Measurements from ENCODE around the gene G2E3.
A peak's percentile ranks its signal among the peaks of the same experiment; 100 is the strongest.
"Not testable (repeated sequence)": the region's sequence is repeated elsewhere in the genome, so short reads cannot be mapped to it uniquely, and the experiment has no call there.

The G2E3 gene

DNA sequence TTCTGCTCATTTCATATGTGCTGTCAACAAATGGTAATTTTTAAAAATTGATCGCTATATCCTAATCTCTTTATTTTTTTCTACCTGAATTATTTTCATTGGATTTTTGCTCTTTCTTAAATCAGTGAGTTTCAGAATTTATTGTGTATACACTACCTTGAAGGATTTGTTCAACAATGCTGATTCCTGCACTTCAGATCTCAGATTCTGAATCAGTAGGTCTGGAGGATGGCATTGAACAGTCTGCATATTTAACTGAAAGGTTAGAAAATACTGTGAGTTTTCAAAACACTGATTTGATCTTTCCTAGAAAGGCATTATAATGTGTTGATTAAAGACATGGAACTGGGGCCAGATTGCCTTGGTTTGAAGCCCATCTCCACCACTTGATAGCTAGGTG, 1.6 kb downstream of the G2E3 start:
- no peak for FAIRE-seq

DNA sequence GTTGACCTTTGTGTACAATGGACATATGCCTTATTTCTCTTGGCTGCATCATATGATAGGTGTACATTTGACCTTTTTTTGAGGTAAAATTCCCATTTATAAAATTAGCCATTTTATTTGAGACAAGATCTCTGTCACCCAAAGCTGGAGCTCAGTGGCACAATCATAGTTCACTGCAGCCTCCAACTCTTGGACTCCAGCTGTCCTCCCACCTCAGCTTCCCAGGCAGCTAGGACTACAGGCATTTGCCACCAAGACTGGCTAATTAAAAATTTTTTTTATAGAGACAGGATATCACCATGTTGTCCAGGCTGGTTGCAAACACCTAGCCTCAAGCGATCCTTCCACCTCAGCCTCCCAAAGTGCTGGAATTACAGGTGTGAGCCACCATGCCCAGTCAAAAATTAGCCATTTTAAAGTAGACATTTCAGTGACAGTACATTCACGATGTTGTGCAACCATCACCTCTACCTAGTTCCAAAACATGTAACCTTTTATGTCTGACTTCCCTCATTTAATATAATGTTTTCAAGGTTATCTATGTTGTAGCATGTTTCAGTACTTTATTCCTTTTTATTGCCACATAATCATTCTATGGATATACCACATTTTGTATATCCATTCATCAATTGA, 5.4 kb downstream of the G2E3 start:
- FAIRE-seq = no peak

DNA sequence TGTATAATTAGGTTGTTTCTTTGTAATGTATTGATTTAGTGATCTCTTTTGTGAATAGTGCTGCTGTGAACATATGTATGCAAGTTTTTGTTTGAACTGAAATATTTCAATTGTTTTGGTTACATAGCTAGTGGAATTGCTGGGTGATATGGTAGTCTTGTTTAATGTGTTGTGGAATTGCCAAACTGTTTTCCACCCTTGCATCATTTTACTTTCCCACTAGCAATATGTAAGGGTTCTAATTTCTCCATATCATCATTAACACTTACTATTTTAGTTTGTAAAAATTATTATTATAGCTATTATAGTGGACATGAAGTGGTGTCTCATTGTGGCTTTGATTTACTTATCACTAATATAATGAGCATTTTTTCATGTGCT, 5.9 kb downstream of the G2E3 start:
- no peak for FAIRE-seq

DNA sequence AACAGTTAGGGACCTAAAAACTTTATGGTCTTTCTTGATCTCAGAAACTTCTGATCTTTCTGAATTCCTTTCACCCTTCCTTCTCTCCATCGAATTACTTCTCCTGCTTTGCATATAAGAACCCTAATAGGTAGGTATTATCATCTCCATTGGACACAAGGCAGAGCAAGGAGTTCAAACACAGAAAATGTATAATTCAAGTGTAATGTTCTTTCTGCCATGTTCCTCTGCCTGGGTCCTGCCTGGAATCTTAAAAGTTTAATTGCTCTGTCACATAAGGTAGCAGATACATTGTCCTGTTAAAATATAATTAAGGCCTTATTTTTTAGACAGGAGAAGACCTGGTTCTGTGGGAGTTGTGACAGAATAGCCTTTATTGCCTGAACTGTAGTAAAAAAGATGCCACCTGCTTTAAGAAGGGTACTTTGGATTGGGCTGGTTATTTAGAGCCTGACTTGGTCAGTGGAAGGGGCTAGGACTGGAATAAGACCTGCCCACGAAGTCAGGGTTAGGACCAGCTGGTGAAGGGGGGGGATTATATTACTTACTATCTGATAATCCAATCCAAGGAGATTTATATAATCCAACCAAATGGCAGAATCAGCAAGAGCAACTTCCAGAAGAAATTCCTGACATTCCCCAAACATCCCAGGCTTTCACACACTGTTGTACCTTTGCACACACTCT, 10.4 kb downstream of the G2E3 start:
- FAIRE-seq = no peak

DNA sequence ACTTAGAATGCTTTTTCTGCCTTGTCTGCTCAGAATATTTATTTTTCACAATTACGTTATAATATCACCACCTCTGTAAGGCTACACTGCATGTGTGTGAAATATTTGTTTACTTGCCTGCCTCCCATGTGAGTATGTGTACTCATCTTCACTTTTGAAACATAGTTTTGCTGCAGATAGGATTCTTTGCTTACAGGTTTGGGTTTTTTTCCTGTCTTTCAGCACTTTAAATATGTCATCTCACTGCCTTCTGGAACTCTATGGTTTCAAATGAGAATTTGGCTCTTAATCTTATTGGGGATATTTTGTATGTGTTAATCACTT, 10.9 kb downstream of the G2E3 start:
- no peak for FAIRE-seq

DNA sequence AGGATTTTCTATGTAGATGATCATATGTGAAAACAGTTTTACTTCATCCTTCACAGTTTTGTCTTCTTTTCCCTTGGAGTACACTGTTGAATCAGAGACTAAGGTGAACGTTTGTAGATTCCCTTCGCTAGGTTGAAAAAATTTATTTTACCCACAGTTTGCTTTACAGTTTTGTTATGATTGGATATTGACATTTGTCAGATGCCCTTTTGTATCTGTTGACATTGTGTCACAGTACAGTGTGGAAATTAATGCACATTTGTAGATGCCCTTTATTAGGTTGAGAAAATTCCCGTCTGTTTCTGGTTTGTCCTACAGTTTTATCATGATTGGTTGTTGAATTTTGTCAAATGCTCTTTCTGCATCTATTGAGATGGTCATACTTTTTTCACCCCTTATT, 13.3 kb downstream of the G2E3 start:
- no peak for FAIRE-seq

DNA sequence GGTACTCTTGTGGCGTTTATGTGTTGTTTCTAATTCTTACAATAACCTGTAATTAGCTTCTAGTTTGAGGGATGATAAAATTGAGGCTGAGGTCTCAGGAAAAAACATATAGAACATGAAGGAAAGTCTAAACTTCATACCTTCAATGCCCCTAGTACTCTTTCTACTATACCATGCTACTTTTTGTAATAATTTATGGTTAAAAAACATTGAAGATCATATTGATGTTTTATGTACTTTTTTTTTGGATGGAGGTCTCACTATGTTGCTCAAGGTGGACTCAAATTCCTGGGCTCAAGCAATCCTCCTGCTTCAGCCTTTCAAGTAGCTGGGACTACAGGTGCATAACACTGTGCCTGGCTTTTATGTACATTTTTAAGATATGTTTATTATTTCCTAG, 13.8 kb downstream of the G2E3 start:
- FAIRE-seq = no peak

DNA sequence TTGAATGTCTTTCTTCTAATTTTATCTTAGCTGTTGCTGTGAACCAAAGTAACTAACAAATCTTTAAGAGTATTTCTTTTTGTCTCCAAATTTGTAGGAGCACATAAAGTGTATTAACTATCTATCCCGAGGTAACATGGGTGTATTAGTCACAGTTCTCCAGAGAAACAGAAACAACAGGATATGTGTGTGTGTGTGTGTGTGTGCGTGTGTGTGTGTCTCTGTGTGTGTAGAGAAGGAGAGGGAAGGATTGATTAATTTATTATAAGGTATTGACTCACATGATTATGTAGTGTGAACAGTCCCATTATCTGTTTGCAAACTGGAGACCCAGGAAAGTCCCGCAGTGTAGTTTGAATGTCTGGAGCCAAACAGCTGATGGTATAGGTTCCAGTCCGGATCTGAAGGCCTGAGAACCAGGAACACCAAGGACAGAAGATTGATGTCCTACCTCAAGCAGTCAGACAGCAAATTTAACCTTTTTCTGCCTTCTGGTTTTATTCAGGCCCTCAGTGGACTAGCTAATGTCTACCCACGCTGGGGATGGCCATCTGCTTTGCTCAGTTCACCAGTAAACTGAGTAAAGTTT, 14.4 kb downstream of the G2E3 start:
- FAIRE-seq = no peak

DNA sequence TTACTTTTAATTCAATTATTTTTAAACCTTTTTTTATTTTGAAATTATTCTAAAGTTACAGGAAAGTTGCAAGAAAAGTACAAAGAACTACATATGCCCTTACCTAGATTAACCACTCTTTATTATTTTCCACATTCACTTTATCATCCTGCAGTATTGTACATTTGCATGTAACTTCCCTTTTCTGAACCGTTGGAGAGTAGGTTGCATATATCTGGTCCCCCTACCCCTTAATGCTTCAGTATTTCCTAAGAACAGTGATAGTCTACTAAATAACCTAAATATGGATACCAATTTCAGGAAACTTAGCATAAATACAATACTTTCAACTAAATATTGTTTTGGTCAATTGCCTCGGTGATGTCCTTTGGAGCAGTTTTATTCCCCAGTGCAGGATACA, 15.0 kb downstream of the G2E3 start:
- FAIRE-seq = no peak

DNA sequence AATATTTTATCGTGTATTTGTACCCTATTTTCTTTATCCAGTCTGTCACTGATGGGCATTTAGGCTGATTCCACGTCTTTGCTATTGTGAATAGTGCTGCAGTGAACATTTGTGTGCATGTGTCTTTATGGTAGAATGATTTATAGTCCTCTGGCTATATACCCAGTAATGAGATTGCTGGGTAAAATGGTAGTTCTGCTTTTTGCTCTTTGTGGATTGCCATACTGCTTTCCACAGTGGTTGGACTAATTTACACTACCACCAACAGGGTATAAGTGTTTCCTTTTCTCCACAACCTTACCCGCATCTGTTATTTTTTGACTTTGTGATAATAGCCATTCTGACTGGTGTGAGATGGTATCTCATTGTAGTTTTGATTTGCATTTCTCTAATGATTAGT, 15.8 kb downstream of the G2E3 start:
- not testable (repeated sequence) for FAIRE-seq

DNA sequence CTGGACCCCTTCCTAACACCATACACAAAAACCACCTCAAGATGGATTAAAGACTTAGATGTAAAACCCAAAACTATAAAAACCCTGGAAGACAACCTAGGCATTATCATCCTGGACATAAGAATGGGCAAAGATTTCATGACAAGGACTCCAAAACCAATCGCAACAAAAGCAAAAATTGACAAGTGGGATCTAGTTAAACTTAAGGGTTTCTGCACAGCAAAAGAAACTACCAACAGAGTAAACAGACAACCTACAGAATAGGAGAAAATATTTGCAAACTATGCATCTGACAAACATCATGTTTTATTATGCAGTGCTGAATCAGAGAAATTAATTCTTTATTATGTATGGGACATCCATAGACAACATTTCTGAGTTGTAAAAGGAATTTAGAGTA, 17.4 kb downstream of the G2E3 start:
- not testable (repeated sequence) for FAIRE-seq

DNA sequence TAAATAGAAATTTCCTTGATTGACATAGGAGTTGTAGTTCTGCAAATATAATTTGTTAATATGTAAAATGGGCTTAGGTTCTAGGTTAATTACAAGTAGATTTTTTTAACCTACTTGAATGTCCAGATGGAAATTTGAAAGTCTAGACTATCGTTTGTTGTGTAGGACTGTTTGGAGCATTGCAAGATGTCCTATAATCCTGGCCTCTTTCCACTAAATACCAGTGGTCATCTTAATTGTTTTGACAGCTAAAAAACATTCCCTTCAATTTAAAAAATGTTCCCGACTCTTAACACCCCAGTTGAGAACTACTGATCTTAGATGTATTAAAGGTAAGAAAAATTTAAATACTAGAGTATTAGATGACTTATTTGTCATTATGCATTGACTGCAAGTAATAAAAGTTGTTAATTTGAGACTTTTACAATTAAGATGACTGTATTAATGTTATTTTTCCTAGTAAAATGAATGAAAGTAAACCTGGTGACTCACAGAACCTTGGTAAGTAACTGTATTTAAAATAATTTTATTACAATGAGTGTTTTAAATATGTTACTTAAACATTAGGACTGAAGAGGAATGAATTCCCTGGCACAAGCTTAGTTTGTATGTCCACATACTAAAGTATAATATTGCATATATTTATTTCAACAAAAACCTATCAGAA, 21.8 kb downstream of the G2E3 start:
- no peak for FAIRE-seq

DNA sequence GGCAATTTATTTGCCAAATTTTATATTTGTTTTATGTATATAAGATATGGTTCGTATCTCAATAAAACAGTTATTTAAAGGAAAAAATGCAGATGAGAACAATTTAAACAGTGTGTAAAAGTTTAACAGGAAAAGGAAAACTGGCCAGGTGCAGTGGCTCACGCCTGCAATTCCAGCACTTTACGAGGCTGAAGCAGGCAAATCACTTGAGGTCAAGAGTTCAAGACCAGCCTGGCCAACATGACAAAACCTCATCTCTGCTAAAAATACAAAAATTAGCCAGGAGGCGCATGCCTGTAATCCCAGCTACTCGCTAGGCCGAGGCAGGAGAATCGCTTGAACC, 22.3 kb downstream of the G2E3 start:
- no peak for FAIRE-seq

DNA sequence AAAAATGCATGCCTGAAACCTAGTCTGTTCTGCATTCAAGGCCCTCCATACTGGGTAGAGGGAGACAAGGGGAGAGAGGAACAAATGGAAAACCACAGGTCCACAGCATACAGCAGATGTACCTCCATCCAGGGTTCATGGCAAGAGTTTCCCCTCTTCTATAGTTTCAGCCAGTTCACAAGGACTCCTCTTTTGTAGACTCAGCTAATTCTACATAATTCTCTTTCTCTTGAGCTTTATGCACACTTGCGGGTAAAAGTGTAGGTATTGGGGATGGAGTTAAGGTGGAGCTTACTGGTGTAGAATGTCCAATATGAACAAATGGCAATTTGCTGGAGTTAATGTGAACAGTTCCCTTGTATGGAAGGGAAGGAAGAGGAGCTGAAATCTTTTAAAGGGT, 23.4 kb downstream of the G2E3 start:
- no peak for FAIRE-seq

DNA sequence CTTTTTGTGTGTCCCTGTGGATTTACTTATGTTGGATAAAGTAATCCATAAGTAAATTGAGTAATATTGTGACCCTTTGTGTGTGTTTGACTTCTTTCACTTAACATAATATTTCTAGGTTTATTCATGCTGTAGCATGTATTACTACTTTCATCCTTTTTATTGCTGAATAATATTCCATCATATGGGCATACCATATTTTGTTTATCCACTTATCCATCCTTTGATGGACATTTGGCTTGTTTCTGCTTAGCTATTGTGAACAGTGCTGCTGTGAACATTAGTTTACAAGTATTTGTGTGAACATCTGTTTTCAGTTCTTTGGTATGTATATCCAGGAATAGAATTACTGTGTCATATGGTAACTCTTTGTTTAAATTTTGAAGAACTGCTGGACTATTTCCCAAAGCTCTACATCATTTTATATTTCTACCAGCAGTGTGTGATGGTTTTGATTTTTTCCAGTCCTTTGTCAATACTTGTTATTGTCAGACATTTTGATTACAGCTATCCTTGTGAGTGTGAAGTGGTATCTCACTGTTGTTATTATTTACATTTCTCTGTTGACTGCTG, 25.2 kb downstream of the G2E3 start:
- FAIRE-seq = no peak

DNA sequence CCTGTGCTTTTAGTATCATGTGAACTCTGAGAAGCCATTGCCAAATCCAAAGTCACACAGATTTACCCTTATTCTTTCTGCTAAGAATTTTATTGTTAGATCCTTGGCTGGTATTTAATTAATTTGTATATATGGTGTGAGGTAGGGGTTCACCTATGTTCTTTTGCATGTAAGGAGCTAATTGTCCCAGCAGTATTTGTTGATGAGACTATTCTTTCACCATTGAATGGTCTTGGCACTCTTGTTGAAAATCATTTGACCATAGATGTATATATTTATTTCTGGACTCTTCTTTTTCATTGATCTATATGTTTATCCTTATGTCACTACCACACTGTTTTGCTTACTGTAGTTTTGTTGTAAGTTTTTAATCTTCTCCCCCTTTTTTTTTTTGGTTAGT, 26.2 kb downstream of the G2E3 start:
- FAIRE-seq = no peak

DNA sequence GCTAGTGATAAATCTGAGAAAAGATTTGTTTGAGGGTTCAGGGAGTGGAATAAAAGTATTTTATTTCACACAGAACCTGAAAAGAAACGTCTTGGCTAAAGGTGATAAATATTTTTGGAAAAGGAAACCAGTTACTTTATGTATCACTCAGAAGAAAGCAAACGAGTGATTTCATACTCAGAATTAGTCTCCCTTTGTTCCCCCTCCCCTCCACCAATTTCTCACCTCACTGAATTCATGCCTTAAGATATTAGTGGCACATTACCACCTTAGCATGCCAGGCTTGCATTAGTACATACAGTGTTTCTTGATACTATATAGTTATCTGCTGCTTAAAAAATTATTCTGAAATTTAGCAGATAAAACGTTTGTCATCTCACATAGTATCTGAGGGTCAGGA, 28.2 kb downstream of the G2E3 start:
- FAIRE-seq = no peak

DNA sequence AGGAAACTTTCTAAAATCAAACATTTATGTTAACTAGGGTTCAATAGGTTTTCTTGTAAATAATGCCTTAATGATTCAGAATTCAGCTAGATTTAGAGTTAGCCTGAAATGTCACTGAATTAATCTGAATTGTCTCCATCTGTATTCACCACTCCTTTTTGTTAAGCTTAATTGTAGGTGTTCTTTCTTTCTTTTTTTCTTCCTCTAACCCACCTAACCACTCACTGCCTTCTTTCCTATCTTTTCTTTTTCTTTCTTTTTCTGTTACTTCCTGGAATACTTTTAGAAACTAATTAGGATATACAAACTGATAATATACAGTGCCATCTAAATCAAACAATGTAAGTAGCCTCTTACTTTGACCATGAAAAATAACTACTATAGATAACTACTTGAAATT, 29.9 kb downstream of the G2E3 start:
- peak; percentile 75 for FAIRE-seq

DNA sequence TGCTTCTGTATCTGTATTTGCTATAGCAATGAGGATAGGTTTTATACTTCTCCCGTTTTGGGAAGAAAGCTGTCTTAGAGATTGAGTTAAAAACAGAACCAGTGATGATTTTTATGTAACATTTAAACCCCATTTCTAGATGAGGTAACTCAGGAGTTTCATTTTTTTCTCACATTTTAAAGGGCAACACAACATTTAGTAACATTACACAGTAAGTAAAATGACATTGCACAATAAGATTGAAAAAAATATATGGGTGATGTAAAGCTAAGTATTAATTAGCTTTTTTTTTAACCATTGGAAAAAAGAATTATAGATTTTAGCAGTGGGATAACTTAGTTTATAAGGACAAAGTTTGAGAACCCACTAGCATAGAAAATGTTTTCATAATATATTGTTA, 38.0 kb downstream of the G2E3 start:
- FAIRE-seq = peak; percentile 69

DNA sequence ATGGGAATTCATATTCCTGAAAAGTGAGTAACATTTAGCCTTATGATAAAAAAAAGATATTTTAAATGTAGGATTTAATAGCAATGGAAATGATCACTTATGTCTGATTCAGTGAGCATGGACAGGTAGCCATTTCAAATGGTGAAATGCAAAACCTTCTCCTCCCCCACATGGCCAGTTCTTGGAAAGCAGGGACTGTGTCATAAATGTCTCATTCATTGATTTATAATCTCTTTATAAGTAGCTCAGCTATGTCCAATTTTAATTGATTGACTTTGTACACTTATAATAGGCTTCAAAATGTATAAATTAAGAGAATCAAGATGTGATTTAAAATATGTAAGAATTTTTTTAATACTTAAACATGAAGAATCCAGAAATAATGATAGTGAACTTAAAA, 38.5 kb downstream of the G2E3 start:
- no peak for FAIRE-seq

DNA sequence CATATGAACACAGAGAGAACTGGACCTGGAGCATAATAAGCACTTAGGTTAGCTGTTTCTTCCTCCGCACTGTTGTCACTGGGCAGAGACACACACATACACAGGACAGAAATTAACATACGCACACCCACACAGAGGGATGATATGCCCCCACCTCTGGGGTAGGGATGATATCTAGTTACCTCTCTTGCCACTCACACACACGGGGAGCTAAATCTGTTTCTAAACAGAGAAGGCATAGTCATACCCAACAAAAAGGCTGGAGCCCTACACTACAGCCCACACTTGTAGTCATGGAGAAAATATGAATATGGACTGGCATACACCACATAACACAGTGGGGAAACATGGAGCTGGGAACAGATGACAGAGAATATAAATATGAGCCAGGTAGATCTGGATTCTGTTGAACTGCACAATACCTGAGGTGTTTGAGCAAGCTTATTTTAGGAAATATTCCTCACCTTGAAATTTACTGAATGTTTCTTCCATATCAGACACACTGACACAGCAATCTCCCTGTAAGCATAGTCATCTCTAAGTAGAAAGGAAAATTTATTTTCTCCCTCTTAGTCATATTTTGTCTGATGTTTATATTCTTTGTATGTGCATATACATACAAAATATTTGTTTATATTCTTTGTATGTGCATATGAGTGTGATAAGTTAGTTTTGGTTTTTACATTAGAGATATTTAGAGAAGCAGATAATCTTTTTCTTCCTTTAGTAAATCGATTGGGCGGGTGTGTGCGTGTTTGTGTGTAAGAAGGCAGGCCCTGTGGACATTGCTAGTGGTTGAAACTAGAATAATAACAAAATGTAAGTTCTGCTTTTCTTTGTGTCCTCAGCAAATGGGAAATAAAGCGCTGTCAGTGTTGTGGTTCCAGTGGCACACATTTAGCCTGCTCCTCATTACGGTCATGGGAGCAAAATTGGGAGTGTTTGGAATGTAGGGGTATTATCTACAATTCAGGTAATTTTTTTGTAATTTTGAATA, 42.3 kb downstream of the G2E3 start:
- no peak for FAIRE-seq

DNA sequence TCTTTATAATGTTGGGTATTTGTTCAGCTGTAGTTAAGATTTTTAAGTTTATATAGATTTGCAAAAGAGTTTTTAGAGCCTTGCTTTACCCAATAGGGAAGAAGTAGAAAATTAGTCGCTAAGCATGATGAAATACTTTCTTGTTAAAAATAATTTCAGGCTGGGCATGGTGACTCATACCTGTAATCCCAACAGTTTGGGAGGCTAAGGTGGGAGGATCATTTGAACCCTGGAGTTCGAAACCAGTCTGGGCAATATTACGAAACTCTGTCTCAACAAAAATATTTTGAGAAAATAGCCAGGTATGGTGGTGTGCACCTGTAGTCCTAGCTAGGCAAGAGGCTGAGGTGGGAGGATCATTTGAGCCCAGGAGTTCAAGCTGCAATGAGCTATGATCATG, 44.4 kb downstream of the G2E3 start:
- no peak for FAIRE-seq

DNA sequence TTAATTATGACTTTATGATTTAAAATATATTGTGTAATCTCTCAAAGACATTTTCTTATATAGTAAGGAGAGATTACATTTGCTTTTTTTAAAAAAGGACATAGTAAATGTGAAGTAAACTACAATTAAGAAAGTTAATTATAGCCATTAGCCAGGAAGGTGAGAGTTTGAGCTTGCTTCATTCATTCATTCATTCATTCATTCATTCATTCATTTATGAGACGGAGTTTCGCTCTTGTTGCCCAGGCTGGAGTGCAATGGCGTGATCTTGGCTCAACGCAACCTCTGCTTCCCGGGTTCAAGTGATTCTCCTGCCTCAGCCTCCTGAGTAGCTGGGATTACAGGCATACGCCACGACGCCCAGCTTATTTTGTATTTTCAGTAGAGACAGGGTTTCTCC, 45.7 kb downstream of the G2E3 start:
- not testable (repeated sequence) for FAIRE-seq

All from islet of Langerhans (tissue), 1 donor.